SH-SY5Y (cell line): ENCODE results near the gene TMEM184C.

Source experiments
- GATA2 ChIP-seq: IDR thresholded peaks from 2 replicates; pipeline ENCODE4 v1.6.1; 2011; ENCODE audit warnings: mild to moderate bottlenecking, low read depth, low read length
- GATA3 ChIP-seq: IDR thresholded peaks from 2 replicates; pipeline ENCODE4 v1.6.1; 2011; ENCODE audit warnings: low read depth, mild to moderate bottlenecking, low read length, moderate library complexity

- no peak for TF ChIP-seq GATA2
- no peak for TF ChIP-seq GATA3
These were observed 46.6 kb upstream of the TMEM184C start for GRCh38 chr4:147570616-147571015.
